OCI-LY1 (cell line): Measurements from ENCODE around the gene TBC1D9B.

ENCODE experiments used
- H2AFZ ChIP-seq: fragments of 200-600 bp; sonication (generic), shearing (Covaris generic); 2 replicates; pipeline ENCODE4 v1.6.0; 2014; ENCODE audit warnings: antibody characterized with exemption, mild to moderate bottlenecking, low read length
- H3F3A ChIP-seq: fragments of 200-600 bp; sonication (generic), shearing (Covaris generic); 2 replicates; pipeline ENCODE4 v1.6.0; 2014; ENCODE audit warnings: mild to moderate bottlenecking, antibody characterized with exemption, low read length, moderate library complexity; ENCODE audit not compliant: insufficient read depth
- H3K27ac ChIP-seq: fragments of 200-600 bp; sonication (generic); 2 replicates; pipeline ENCODE4 v1.5.1; 2014; ENCODE audit warnings: low read length, mixed run types, mild to moderate bottlenecking, low read depth; ENCODE audit not compliant: poor library complexity, severe bottlenecking
- H3K27me3 ChIP-seq: fragments of 200-600 bp; sonication (generic); 2 replicates; pipeline ENCODE4 v1.6.0; 2014; ENCODE audit warnings: antibody characterized with exemption, mild to moderate bottlenecking, low read length, moderate library complexity; ENCODE audit not compliant: insufficient read depth
- H3K36me3 ChIP-seq: fragments of 200-600 bp; sonication (generic); 2 replicates; pipeline ENCODE4 v1.6.1; 2014; ENCODE audit warnings: mild to moderate bottlenecking, antibody characterized with exemption, low read length, moderate library complexity, mixed read lengths; ENCODE audit not compliant: insufficient read depth
- H3K4me1 ChIP-seq: fragments of 200-600 bp; sonication (generic); 2 replicates; pipeline ENCODE4 v1.5.1; 2014; ENCODE audit warnings: mild to moderate bottlenecking, low read length, moderate library complexity; ENCODE audit not compliant: insufficient read depth, severe bottlenecking
- H3K4me2 ChIP-seq: fragments of 200-600 bp; sonication (generic), shearing (Covaris generic); 2 replicates; pipeline ENCODE4 v1.6.1; 2014; ENCODE audit warnings: low read length
- H3K4me3 ChIP-seq: fragments of 200-600 bp; sonication (generic); 2 replicates; pipeline ENCODE4 v1.5.1; 2014; ENCODE audit warnings: low read length, low read depth, mild to moderate bottlenecking, mixed read lengths; ENCODE audit not compliant: poor library complexity, severe bottlenecking
- H3K79me2 ChIP-seq: fragments of 200-600 bp; shearing (Covaris generic); 2 replicates; pipeline ENCODE4 v1.6.1; 2016; ENCODE audit warnings: mixed run types, low read length, mixed read lengths; ENCODE audit not compliant: insufficient read depth
- H3K9ac ChIP-seq: fragments of 200-600 bp; sonication (generic), shearing (Covaris generic); 2 replicates; pipeline ENCODE4 v1.6.1; 2014; ENCODE audit warnings: mild to moderate bottlenecking, low read length, mixed read lengths
- H3K9me2 ChIP-seq: fragments of 200-600 bp; sonication (generic), shearing (Covaris generic); 2 replicates; pipeline ENCODE4 v1.6.1; 2014; ENCODE audit warnings: low read depth, mild to moderate bottlenecking, low read length, mixed read lengths
- H3K9me3 ChIP-seq: fragments of 200-600 bp; shearing (Covaris generic); 2 replicates; pipeline ENCODE4 v1.6.1; 2014; ENCODE audit warnings: low read length, mixed read lengths
- H4K20me1 ChIP-seq: fragments of 200-600 bp; sonication (generic), shearing (Covaris generic); 2 replicates; pipeline ENCODE4 v1.6.0; 2016; ENCODE audit warnings: mild to moderate bottlenecking, low read length; ENCODE audit not compliant: insufficient read depth
- CTCF ChIP-seq: fragments of 200-600 bp; sonication (generic), shearing (Covaris generic); IDR thresholded peaks from 2 replicates; pipeline ENCODE4 v1.5.1; 2017; ENCODE audit warnings: mild to moderate bottlenecking, antibody characterized with exemption, low read length, moderate library complexity, mixed read lengths
- EZH2 ChIP-seq: fragments of 200-600 bp; sonication (generic), shearing (Covaris generic); IDR thresholded peaks from 2 replicates; pipeline ENCODE4 v1.8.0; 2017; ENCODE audit warnings: borderline replicate concordance, mixed run types, mild to moderate bottlenecking, antibody characterized with exemption, low read length, moderate library complexity, mixed read lengths

TBC1D9B gene

GRCh38 chr5:179867079-179867465, 40.6 kb downstream of the TBC1D9B start:
- TF ChIP-seq CTCF (no peak), EZH2 (no peak)
- peak overlapping the region; percentile 63 for H3K27ac ChIP-seq
- H4K20me1 ChIP-seq: no peaks in the 10 kb centered on the region
- no peaks in the 10 kb centered on the region; the same call in 1 of the 2 replicates for H3F3A ChIP-seq
- H3K9me2 ChIP-seq: no peaks in the 10 kb centered on the region
- no peak overlapping the region for H3K4me2 ChIP-seq
- no peaks in the 10 kb centered on the region for H3K27me3 ChIP-seq
- peaks cover 65% of the 10 kb centered on the region for H3K36me3 ChIP-seq
- no peaks in the 10 kb centered on the region for H3K79me2 ChIP-seq
- no peak overlapping the region for H3K9ac ChIP-seq
- H3K9me3 ChIP-seq: no peaks in the 10 kb centered on the region
- peaks cover 9% of the 10 kb centered on the region for H3K4me1 ChIP-seq
- H3K4me3 ChIP-seq: no peak overlapping the region
- H2AFZ ChIP-seq: no peak overlapping the region

GRCh38 chr5:179866241-179867078, 41.2 kb downstream of the TBC1D9B start:
- Histone ChIP-seq H3K9me3 (no peaks in the 10 kb centered on the region), H3K9ac (no peak overlapping the region), H3F3A (no peaks in the 10 kb centered on the region; the same call in 1 of the 2 replicates), H4K20me1 (no peaks in the 10 kb centered on the region), H3K36me3 (peaks cover 67% of the 10 kb centered on the region), H2AFZ (no peak overlapping the region), H3K27me3 (no peaks in the 10 kb centered on the region), H3K27ac (peak overlapping the region; percentile 63), H3K4me3 (no peak overlapping the region), H3K79me2 (no peaks in the 10 kb centered on the region), H3K4me1 (peaks cover 9% of the 10 kb centered on the region), H3K9me2 (no peaks in the 10 kb centered on the region), H3K4me2 (no peak overlapping the region)
- peak; percentile 50; the same call in 1 of the 2 replicates for TF ChIP-seq CTCF
- TF ChIP-seq EZH2: no peak

GRCh38 chr5:179865491-179866240, 42.0 kb downstream of the TBC1D9B start:
- no peaks in the 10 kb centered on the region for H3K9me2 ChIP-seq
- TF ChIP-seq EZH2 (no peak), CTCF (no peak)
- no peak overlapping the region for H2AFZ ChIP-seq
- H3K9me3 ChIP-seq: no peaks in the 10 kb centered on the region
- no peaks in the 10 kb centered on the region for H4K20me1 ChIP-seq
- H3K4me1 ChIP-seq: peaks cover 9% of the 10 kb centered on the region
- peaks cover 3% of the 10 kb centered on the region; the same call in 1 of the 2 replicates for H3F3A ChIP-seq
- H3K4me3 ChIP-seq: no peak overlapping the region
- no peaks in the 10 kb centered on the region for H3K79me2 ChIP-seq
- no peaks in the 10 kb centered on the region for H3K27me3 ChIP-seq
- H3K36me3 ChIP-seq: peaks cover 59% of the 10 kb centered on the region
- no peak overlapping the region for H3K27ac ChIP-seq
- no peak overlapping the region for H3K4me2 ChIP-seq
- H3K9ac ChIP-seq: no peak overlapping the region
